HCT116 (cell line): ENCODE measurements around the gene CHST15. TPM values are rescaled to one million over a fixed set of nuclear protein-coding genes. Genes with fewer than 3 reads are reported as not detected.

ENCODE experiments used
- ATAC-seq: fragments of 200-7000 bp; cut with Tn5 transposase; 2 replicates; pipeline ENCODE4 v1.9.1; 2020; ENCODE audit warnings: mild to moderate bottlenecking, moderate library complexity
- BruUV-seq: library from RNA; stranded (reverse); fragments of 400-500 nt; replicated peaks from 2 replicates; lab custom pipeline; 2021; lab: Mats Ljungman, UMichigan
- CTCF ChIA-PET: fragments of 300-600 bp; sonication (Branson Sonifier 250); formaldehyde crosslinking; loops from one replicate; lab custom pipeline; 2021; ENCODE audit warnings: antibody characterized with exemption; lab: Charles Lee
- POLR2A ChIA-PET: fragments of 300-600, 350-600 bp; sonication (Branson Sonifier 250); formaldehyde crosslinking; loops from one replicate; lab custom pipeline; 2021; ENCODE audit warnings: antibody characterized with exemption; lab: Charles Lee
- RAD21 ChIA-PET, 2 experiments: fragments of 300-600 bp; sonication (Branson Sonifier 250); formaldehyde crosslinking; loops; one replicate each; lab custom pipeline; 2023; ENCODE audit warnings: low total read pairs in 2 of 2; ENCODE audit not compliant: uncharacterized antibody in 2 of 2, unreplicated experiment in 2 of 2, low non-redundant PET in 1 of 2; lab: Charles Lee
- DNase-seq: peaks from one replicate; pipeline ENCODE4 v3.0.0-alpha.2; 2010; ENCODE audit warnings: low read depth, low spot score
- H2AFZ ChIP-seq: fragments of 200-600 bp; shearing (Covaris generic), sonication (generic); 2 replicates; pipeline ENCODE4 v1.6.1; 2017; ENCODE audit warnings: low read depth, mixed run types, mixed read lengths, antibody characterized with exemption, low read length; ENCODE audit not compliant: poor library complexity, severe bottlenecking
- H3K27ac ChIP-seq: 2 replicates; pipeline ENCODE4 v1.5.1; 2012; ENCODE audit warnings: low read depth, low read length
- H3K27me3 ChIP-seq: fragments of 200-600 bp; sonication (generic); 2 replicates; pipeline ENCODE4 v1.6.1; 2016; ENCODE audit warnings: mixed run types, low read length, mixed read lengths; ENCODE audit not compliant: insufficient read depth
- H3K36me3 ChIP-seq, 2 experiments: fragments of 200-500 bp in 1 of 2; fragments of 200-600 bp in 1 of 2; sonication (Bioruptor generic) in 1 of 2; sonication (generic) in 1 of 2; 2 replicates each; pipeline versions ENCODE4 v1.5.1 to v1.6.1; 2014 to 2016; ENCODE audit warnings: low read length in 2 of 2, inconsistent platforms in 1 of 2, mixed read lengths in 1 of 2, mixed run types in 1 of 2; ENCODE audit not compliant: insufficient read depth in 2 of 2, control insufficient read depth in 1 of 2
- H3K4me1 ChIP-seq, 2 experiments: fragments of 200-600 bp in 1 of 2; sonication (generic) in 1 of 2; 2 replicates each; pipeline versions ENCODE4 v1.5.1 to v1.6.1; 2012 to 2017; ENCODE audit warnings: low read length in 2 of 2, inconsistent platforms in 1 of 2, mild to moderate bottlenecking in 1 of 2, mixed read lengths in 1 of 2, mixed run types in 1 of 2, moderate library complexity in 1 of 2; ENCODE audit not compliant: insufficient read depth in 2 of 2, control insufficient read depth in 1 of 2
- H3K4me2 ChIP-seq: fragments of 200-600 bp; sonication (generic); 2 replicates; pipeline ENCODE4 v1.6.1; 2017; ENCODE audit warnings: mixed run types, low read length, mixed read lengths
- H3K4me3 ChIP-seq, 2 experiments: fragments of 200-600 bp in 1 of 2; sonication (generic) in 1 of 2; replicated peaks in 1 of 2; 2 replicates each; pipeline ENCODE4 v1.5.1; 2011 to 2016; ENCODE audit warnings: low read length in 2 of 2, control low read depth in 1 of 2, low read depth in 1 of 2, mild to moderate bottlenecking in 1 of 2, mixed read lengths in 1 of 2, mixed run types in 1 of 2
- H3K79me2 ChIP-seq: fragments of 200-600 bp; sonication (generic); 2 replicates; pipeline ENCODE4 v1.6.1; 2017; ENCODE audit warnings: mild to moderate bottlenecking, mixed run types, low read length, moderate library complexity, mixed read lengths; ENCODE audit not compliant: insufficient read depth
- H3K9ac ChIP-seq: fragments of 200-600 bp; sonication (generic); 2 replicates; pipeline ENCODE4 v1.6.1; 2016; ENCODE audit warnings: low read length, mixed read lengths
- H3K9me2 ChIP-seq: fragments of 200-600 bp; sonication (generic), shearing (Covaris generic); 2 replicates; pipeline ENCODE4 v1.6.1; 2017; ENCODE audit warnings: mixed run types, mild to moderate bottlenecking, moderate library complexity; ENCODE audit not compliant: insufficient read depth
- H3K9me3 ChIP-seq, 2 experiments: fragments of 200-500 bp in 1 of 2; fragments of 200-600 bp in 1 of 2; sonication (Bioruptor generic) in 1 of 2; sonication (generic) in 1 of 2; 2 replicates each; pipeline ENCODE4 v1.6.1; 2014 to 2017; ENCODE audit warnings: low read length in 2 of 2, mixed read lengths in 2 of 2, inconsistent platforms in 1 of 2, low read depth in 1 of 2, mild to moderate bottlenecking in 1 of 2, mixed run types in 1 of 2, moderate library complexity in 1 of 2; ENCODE audit not compliant: control insufficient read depth in 1 of 2, insufficient read depth in 1 of 2
- H4K20me1 ChIP-seq: fragments of 200-600 bp; sonication (generic), shearing (Covaris generic); 2 replicates; pipeline ENCODE4 v1.6.1; 2017; ENCODE audit warnings: mixed run types, mild to moderate bottlenecking, moderate library complexity; ENCODE audit not compliant: insufficient read depth
- CBX3 ChIP-seq: IDR thresholded peaks from 2 replicates; pipeline ENCODE4 v1.6.1; 2012; ENCODE audit warnings: low read depth
- ELF1 ChIP-seq: IDR thresholded peaks from 2 replicates; pipeline ENCODE4 v1.6.1; 2012; ENCODE audit warnings: low read depth, borderline replicate concordance
- EZH2 ChIP-seq: fragments of 200-600 bp; sonication (generic); IDR thresholded peaks from 2 replicates; pipeline ENCODE4 v1.6.1; 2017; ENCODE audit warnings: antibody characterized with exemption, mixed run types
- EZH2phosphoT487 ChIP-seq: fragments of 200-600 bp; IDR thresholded peaks from 2 replicates; pipeline ENCODE4 v1.6.1; 2018; ENCODE audit warnings: antibody characterized with exemption, borderline replicate concordance
- FOSL1 ChIP-seq: IDR thresholded peaks from 2 replicates; pipeline ENCODE4 v1.6.1; 2012; ENCODE audit warnings: low read depth
- JUND ChIP-seq: IDR thresholded peaks from 2 replicates; pipeline ENCODE4 v1.6.1; 2012
- POLR2A ChIP-seq: IDR thresholded peaks from 2 replicates; pipeline ENCODE4 v1.7.0; 2011; ENCODE audit warnings: borderline replicate concordance; ENCODE audit not compliant: insufficient read depth, insufficient read length; ENCODE audit errors: extremely low read depth
- POLR2AphosphoS5 ChIP-seq: IDR thresholded peaks from 2 replicates; pipeline ENCODE4 v1.6.1; 2011; ENCODE audit warnings: mild to moderate bottlenecking, low read depth, low read length, moderate library complexity
- SIN3A ChIP-seq: IDR thresholded peaks from 2 replicates; pipeline ENCODE4 v1.6.1; 2012; ENCODE audit warnings: low read depth
- SP1 ChIP-seq: IDR thresholded peaks from 2 replicates; pipeline ENCODE4 v1.6.1; 2012; ENCODE audit warnings: low read depth
- ZFX ChIP-seq: fragments of 450-650 bp; IDR thresholded peaks from 2 replicates; pipeline ENCODE4 v1.6.1; 2017
- ZNF274 ChIP-seq: fragments of 200-500 bp; sonication (Bioruptor generic); IDR thresholded peaks from 2 replicates; pipeline ENCODE4 v1.6.1; 2014; ENCODE audit warnings: mild to moderate bottlenecking, low read depth, low read length, inconsistent platforms
- intact Hi-C: fragments of 100-400 bp; cut with micrococcal nuclease; formaldehyde crosslinking; loops from 2 replicates; pipeline ENCODE4 v1.10.0; 2022
- total RNA-seq: library from RNA; stranded (reverse); gene quantifications from one replicate; pipeline ENCODE4 v1.2.1, GENCODE V29; 2021; ENCODE audit not compliant: unreplicated experiment
- TF ChIP-seq, protein P1 (sequence below), 3 experiments: fragments of 200-600 bp in 1 of 3; sonication (generic) in 1 of 3; IDR thresholded peaks in 2 of 3; conservative IDR thresholded peaks in 1 of 3; 2 replicates each; pipeline ENCODE4 v1.5.1; 2012 to 2017; ENCODE audit warnings: low read depth in 2 of 3, low read length in 2 of 3, antibody characterized with exemption in 1 of 3, borderline replicate concordance in 1 of 3, control low read depth in 1 of 3, mild to moderate bottlenecking in 1 of 3, mixed read lengths in 1 of 3, mixed run types in 1 of 3, moderate library complexity in 1 of 3; ENCODE audit not compliant: insufficient read depth in 1 of 3

CHST15 gene
- total RNA-seq, 1 experiment from 2014 or later: 47.2 TPM

DNA sequence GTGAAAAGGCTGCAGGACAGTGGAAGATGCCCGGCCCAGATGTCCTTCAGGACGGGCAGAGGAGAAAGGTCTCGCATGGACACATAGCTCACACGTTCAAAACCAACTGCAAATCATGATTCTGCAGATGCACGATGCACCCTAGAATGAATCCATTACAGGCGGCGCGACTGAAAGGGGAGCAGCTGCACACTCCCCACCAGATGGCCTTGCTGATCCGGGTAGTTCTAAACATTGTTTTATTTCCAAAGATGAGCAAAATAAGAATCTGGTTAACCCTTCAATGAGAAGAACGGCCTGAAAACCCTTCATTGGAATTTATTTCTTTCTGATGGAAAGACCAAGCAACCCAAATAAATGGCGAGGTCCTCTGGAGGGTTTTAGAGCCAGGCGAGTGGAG is 33.8 kb downstream of the CHST15 start:
- Histone ChIP-seq H4K20me1 (no peaks in the 10 kb centered on the region), H3K79me2 (peaks cover 16% of the 10 kb centered on the region; the same call in 1 of the 2 replicates), H3K9ac (no peak overlapping the region), H3K27me3 (no peaks in the 10 kb centered on the region), H3K36me3 (no peaks in the 10 kb centered on the region), H2AFZ (no peak overlapping the region), H3K4me3 (no peak overlapping the region), H3K4me1 (peaks cover under 1 to 16% of the 10 kb centered on the region in 2 experiments; a peak in 3 of 4 replicates), H3K27ac (no peak overlapping the region), H3K9me2 (no peaks in the 10 kb centered on the region), H3K9me3 (no peaks in the 10 kb centered on the region), H3K4me2 (no peak overlapping the region)
- no peak for DNase-seq
- CTCF ChIA-PET: no interaction called here
- RAD21 ChIA-PET: no interaction called here
- POLR2A ChIA-PET: no interaction called here
- intact Hi-C loops: no loop called here
- ATAC-seq: no peak
- BruUV-seq: no TSS peak
- TF ChIP-seq ZFX (no peak), ELF1 (no peak), EZH2phosphoT487 (no peak), FOSL1 (no peak), ZNF274 (no peak), SP1 (no peak), EZH2 (no peak), POLR2A (no peak), CBX3 (no peak), SIN3A (no peak), POLR2AphosphoS5 (no peak), JUND (no peak)
- TF ChIP-seq, protein P1, sequence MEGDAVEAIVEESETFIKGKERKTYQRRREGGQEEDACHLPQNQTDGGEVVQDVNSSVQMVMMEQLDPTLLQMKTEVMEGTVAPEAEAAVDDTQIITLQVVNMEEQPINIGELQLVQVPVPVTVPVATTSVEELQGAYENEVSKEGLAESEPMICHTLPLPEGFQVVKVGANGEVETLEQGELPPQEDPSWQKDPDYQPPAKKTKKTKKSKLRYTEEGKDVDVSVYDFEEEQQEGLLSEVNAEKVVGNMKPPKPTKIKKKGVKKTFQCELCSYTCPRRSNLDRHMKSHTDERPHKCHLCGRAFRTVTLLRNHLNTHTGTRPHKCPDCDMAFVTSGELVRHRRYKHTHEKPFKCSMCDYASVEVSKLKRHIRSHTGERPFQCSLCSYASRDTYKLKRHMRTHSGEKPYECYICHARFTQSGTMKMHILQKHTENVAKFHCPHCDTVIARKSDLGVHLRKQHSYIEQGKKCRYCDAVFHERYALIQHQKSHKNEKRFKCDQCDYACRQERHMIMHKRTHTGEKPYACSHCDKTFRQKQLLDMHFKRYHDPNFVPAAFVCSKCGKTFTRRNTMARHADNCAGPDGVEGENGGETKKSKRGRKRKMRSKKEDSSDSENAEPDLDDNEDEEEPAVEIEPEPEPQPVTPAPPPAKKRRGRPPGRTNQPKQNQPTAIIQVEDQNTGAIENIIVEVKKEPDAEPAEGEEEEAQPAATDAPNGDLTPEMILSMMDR (IDR thresholded peaks at IDR 0.05 in 2 of 3, conservative IDR thresholded peaks at IDR 0.05 in 1 of 3; ENCODE audit: borderline replicate concordance in 1 of 3, insufficient read depth in 1 of 3, low read depth in 2 of 3, low read length in 2 of 3): no peak
